Cardiac muscle cell (in vitro differentiated cells and primary cell): ENCODE data around the gene ROBO4. TPM values are rescaled to one million over a fixed set of nuclear protein-coding genes. Genes with fewer than 3 reads are reported as not detected.

Source experiments
- DNase-seq, 2 donors: peaks; one replicate each; pipeline versions ENCODE4 v3.0.0 to v3.0.0-alpha.2; 2010 to 2017; ENCODE audit warnings: low read depth in 1 of 2, low spot score in 1 of 2
- H3K27ac ChIP-seq: fragments of 200-600 bp; sonication (generic); 2 replicates; pipeline ENCODE4 v1.5.1; 2016
- H3K27me3 ChIP-seq: fragments of 200-600 bp; sonication (generic); 2 replicates; pipeline ENCODE4 v1.6.0; 2016; ENCODE audit warnings: control low read depth
- H3K36me3 ChIP-seq: fragments of 200-600 bp; sonication (generic); 2 replicates; pipeline ENCODE4 v1.5.1; 2016; ENCODE audit warnings: control low read depth
- H3K4me1 ChIP-seq: fragments of 200-600 bp; sonication (generic); 2 replicates; pipeline ENCODE4 v1.8.1; 2017; ENCODE audit warnings: low read depth, mild to moderate bottlenecking, mixed run types
- H3K4me3 ChIP-seq: fragments of 200-600 bp; sonication (generic); 2 replicates; pipeline ENCODE4 v1.5.1; 2016; ENCODE audit warnings: mild to moderate bottlenecking
- H3K9me3 ChIP-seq: fragments of 200-600 bp; sonication (generic); 2 replicates; pipeline ENCODE4 v1.5.1; 2017; ENCODE audit warnings: low read depth, mild to moderate bottlenecking, control low read depth
- CTCF ChIP-seq: IDR thresholded peaks from 2 replicates; pipeline ENCODE4 v1.5.1; 2012; ENCODE audit warnings: low read depth, mild to moderate bottlenecking, low read length
- polyA plus RNA-seq: library from polyadenylated mRNA; unstranded; fragments of >200 nt; fragmentation: Nextera tagmentation; extraction: Ambion mirVana; gene quantifications from 2 replicates; pipeline ENCODE4 v1.2.1, GENCODE V29; 2016
- total RNA-seq: library from RNA; depleted of rRNA; stranded (reverse); fragments of >200 nt; gene quantifications from 2 replicates; pipeline ENCODE4 v1.2.3, GENCODE V29; 2016

Gene ROBO4
- total and polyA plus RNA-seq, 2 experiments from 2014 or later, result 0.21 to 2.4 TPM

- no peaks in the 10 kb centered on the region for H3K36me3 ChIP-seq
- no peak for DNase-seq
- TF ChIP-seq CTCF, result no peak
- peaks cover 4% of the 10 kb centered on the region for H3K27me3 ChIP-seq
- H3K9me3 ChIP-seq, result no peaks in the 10 kb centered on the region
- H3K4me3 ChIP-seq, result no peak overlapping the region
- H3K27ac ChIP-seq, result no peak overlapping the region
- no peaks in the 10 kb centered on the region for H3K4me1 ChIP-seq
Measured at GRCh38 chr11:124895471-124895971, 2.1 kb downstream of the ROBO4 start.

- Histone ChIP-seq H3K27me3 (peaks cover 4% of the 10 kb centered on the region), H3K9me3 (no peaks in the 10 kb centered on the region), H3K36me3 (no peaks in the 10 kb centered on the region), H3K4me1 (no peaks in the 10 kb centered on the region), H3K27ac (no peak overlapping the region), H3K4me3 (no peak overlapping the region)
- DNase-seq, result no peak
- no peak for TF ChIP-seq CTCF
Measured at GRCh38 chr11:124894606-124895430, 2.8 kb downstream of the ROBO4 start.

GRCh38 chr11:124893781-124894401, 3.8 kb downstream of the ROBO4 start:
- no peak for TF ChIP-seq CTCF
- H3K4me1 ChIP-seq, result no peaks in the 10 kb centered on the region
- H3K9me3 ChIP-seq, result no peaks in the 10 kb centered on the region
- no peak overlapping the region for H3K4me3 ChIP-seq
- peaks cover 4% of the 10 kb centered on the region for H3K27me3 ChIP-seq
- no peaks in the 10 kb centered on the region for H3K36me3 ChIP-seq
- no peak overlapping the region for H3K27ac ChIP-seq
- no peak for DNase-seq

- peak in 1 of 2 donors; percentile 16 for DNase-seq
- no peak for TF ChIP-seq CTCF
- Histone ChIP-seq H3K4me3 (no peak overlapping the region), H3K9me3 (no peaks in the 10 kb centered on the region), H3K27ac (no peak overlapping the region), H3K36me3 (no peaks in the 10 kb centered on the region), H3K27me3 (peaks cover 4% of the 10 kb centered on the region), H3K4me1 (no peaks in the 10 kb centered on the region)
Measured at GRCh38 chr11:124892750-124893454, 4.8 kb downstream of the ROBO4 start.

GRCh38 chr11:124892146-124892545, 5.5 kb downstream of the ROBO4 start:
- Histone ChIP-seq H3K9me3 (no peaks in the 10 kb centered on the region), H3K27me3 (peaks cover 4% of the 10 kb centered on the region), H3K27ac (no peak overlapping the region), H3K4me1 (no peaks in the 10 kb centered on the region), H3K36me3 (no peaks in the 10 kb centered on the region), H3K4me3 (no peak overlapping the region)
- no peak for TF ChIP-seq CTCF
- no peak for DNase-seq
